Eye (tissue), 1 donor: Measurements from ENCODE around the gene ZNF559.

ENCODE experiments used
- DNase-seq: peaks from one replicate; pipeline ENCODE4 v3.0.0-alpha.2; 2015

ZNF559 gene

DNA sequence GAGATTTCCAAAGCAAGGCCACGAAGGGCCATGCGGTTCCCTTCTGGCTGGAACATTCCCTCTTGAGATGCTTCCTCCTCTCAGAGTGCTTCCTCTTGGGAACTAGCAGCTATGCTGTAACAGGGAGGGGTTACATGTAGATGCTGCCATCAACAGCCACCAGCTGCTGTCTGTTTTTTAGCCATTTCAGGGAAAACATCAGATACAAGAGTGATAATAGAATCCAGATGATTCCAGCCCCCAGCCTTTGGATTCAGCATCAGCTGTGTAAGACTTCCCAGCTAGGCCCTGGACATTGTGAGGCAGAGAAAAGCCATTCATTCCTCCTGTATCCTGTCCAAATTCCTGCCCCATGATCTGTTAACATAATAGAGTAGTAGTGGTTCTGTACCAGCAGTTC lies 30.7 kb downstream of the ZNF559 start:
- no peak for DNase-seq

GRCh38 chr19:9362905-9363304 lies 38.9 kb downstream of the ZNF559 start, which contains the start of gene ZNF177:
Gene ZNF177 (plus strand): TSS chr19:9363013. CDS start chr19:9378312, 15,299 bp downstream.
- DNase-seq, result peak; percentile 80

- no peak for DNase-seq
Measured at GRCh38 chr19:9370738-9371619, 47.0 kb downstream of the ZNF559 start.

GRCh38 chr19:9381361-9381785 lies 57.4 kb downstream of the ZNF559 start:
- no peak for DNase-seq
